ENCODE results near the gene CDK14.
"Not testable (repeated sequence)": the region's sequence is repeated elsewhere in the genome, so short reads cannot be mapped to it uniquely, and the experiment has no call there.

The CDK14 gene

GRCh38 chr7:90763108-90763507 lies 167.0 kb downstream of the CDK14 start:
- DNase-seq, result no peak

GRCh38 chr7:90764848-90765570 lies 168.9 kb downstream of the CDK14 start:
- no peak for DNase-seq

- DNase-seq, result no peak
Observed at GRCh38 chr7:90766814-90767564, 170.9 kb downstream of the CDK14 start.

DNA sequence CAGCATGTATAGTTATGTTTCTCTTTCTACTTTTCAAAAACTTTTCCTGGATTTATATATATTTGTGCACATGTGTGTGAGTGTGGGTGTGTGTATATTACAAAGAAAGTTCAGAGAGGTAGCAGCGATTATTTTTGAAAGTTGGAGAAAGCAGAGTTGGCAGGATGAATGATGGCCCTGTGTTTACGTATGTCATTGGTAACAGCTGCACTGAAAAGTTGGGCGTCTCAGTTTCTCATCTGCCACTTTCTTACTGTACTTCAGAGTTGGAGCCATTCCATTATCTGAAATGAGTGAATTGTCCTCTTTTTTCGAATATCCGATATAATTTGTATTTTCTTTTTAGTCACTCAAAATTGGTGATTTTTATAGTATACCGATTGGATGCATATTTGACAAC lies 172.2 kb downstream of the CDK14 start:
- no peak for DNase-seq

DNA sequence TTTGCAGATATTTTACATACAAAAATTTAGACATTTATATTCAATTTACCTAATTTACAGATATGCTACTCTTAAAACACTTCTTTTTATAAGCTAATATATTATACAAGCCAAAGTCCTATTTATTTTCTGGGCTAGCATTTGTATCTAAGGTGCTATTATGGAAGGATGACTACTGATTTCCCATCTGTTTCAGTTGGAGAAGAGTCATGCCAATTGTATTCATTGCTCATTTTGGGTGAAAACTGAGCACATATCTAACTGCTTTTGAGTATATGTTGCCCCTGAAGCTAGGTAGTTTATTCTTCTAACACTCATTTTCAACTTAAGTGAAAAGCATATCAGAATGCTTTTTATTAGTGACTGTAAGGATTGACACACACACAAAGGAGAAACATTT lies 172.9 kb downstream of the CDK14 start:
- no peak for DNase-seq

GRCh38 chr7:90769566-90769965 lies 173.4 kb downstream of the CDK14 start:
- DNase-seq, result not testable (repeated sequence)

DNA sequence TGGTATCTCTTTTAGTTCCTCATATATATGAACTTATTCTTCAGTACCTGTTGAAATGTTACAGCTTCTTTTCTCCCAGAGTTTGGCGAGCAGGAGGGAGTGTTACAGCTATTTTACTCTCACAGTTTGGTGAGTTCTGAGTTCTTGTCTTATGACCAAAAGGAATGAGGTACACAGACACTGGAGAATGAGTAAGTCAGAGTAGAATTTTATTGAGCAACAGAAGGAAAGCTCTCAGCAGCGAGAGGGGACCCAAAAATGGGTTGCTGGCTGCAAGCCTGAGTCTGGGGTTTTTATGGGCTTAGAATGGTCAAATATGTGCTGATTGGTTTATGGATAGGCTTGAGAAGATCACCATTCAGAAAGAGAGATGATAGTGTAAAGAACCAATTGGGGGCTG lies 175.2 kb downstream of the CDK14 start:
- no peak for DNase-seq

DNA sequence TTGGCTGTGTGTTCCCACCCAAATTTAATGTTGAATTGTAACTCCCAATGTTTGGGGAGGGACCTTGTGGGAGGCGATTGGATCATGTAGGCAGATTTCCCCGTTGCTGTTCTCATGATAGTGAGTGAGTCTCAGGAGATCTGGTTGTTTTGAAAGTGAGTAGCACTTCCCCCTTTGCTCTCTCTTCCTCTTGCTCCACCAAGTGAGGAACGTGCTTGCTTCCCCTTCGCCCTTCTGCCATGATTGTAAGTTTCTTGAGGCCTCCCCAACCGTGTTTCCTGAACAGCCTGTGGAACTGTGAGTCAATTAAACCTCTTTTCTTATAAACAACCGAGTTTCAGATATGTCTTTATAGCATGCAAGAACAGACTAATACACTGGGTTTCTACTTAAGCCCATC lies 176.3 kb downstream of the CDK14 start:
- DNase-seq, result no peak

- DNase-seq, result no peak
Observed at GRCh38 chr7:90773269-90773668, 177.1 kb downstream of the CDK14 start.

GRCh38 chr7:90774706-90775105 lies 178.6 kb downstream of the CDK14 start:
- no peak for DNase-seq

DNA sequence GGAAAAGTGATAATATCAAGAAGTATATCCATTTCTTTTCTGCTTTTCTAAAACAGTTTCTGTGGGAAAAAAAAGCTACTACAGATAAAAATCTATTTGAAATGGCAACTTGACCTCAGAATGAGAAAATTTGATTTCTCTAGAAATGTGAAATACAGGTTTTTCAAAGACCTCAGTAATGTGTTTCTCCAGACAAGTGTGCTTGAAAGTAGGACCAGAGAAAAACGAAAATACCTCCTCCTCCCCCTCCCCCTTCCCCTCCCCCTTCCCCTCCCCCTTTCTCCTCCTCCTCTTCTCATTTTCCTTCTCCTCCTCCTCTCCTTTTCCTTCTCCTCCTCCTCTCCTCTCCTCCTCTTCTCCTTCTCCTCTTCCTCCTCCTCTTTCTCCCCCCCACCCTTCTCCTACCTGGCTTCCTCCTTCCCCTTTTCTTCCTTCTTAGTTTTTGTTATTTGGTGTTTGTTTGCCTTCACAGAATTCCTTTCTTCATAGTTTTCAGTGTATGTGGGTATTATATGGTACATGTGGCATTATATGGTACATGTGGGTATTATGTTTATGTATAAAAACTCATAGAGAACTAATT lies 179.4 kb downstream of the CDK14 start:
- no peak for DNase-seq

- no peak for DNase-seq
Observed at GRCh38 chr7:90777041-90777440, 180.9 kb downstream of the CDK14 start.

GRCh38 chr7:90777465-90777864 lies 181.3 kb downstream of the CDK14 start:
- DNase-seq, result no peak

DNA sequence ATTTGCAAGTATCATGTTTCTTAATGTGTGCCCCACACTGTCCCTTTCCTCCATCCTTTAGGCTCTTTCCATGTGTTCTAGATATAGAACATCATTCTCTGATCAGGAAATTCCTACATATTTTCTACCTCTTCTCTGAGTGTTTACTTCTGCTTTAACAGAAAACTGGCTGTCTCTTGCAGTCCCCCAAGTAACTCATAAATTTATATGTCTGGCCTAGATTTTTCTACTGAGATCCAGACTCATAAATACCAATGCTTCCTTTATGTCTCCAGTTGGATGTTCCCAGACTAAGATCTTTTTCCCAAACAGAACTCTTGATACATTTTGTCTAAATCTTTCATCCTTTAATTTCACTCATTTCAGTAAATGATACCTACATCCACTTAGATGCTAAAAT lies 181.8 kb downstream of the CDK14 start:
- DNase-seq, result no peak

- DNase-seq, result no peak
Observed at GRCh38 chr7:90788052-90788451, 191.9 kb downstream of the CDK14 start.

- no peak for DNase-seq
Observed at GRCh38 chr7:90789736-90790306, 193.7 kb downstream of the CDK14 start.

GRCh38 chr7:90791596-90791995 lies 195.5 kb downstream of the CDK14 start:
- no peak for DNase-seq

DNA sequence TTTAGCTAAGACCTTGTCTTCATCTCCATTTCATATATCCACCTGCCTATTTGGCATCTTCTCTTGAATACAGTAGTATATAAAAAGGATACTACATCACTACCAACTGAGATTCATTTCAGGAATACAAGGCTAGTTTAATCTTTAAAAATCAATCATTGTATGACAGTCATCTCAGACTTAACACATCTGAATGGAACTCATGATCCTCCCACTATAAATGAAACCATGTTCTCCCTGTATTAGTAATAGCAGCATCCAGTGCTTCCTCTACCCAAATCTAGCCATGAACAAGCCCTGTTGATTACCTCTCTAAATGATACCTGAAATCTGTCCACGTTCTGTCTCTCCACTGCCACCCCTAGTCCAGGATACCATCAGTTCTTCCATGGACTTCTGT lies 196.2 kb downstream of the CDK14 start:
- DNase-seq, result no peak

DNA sequence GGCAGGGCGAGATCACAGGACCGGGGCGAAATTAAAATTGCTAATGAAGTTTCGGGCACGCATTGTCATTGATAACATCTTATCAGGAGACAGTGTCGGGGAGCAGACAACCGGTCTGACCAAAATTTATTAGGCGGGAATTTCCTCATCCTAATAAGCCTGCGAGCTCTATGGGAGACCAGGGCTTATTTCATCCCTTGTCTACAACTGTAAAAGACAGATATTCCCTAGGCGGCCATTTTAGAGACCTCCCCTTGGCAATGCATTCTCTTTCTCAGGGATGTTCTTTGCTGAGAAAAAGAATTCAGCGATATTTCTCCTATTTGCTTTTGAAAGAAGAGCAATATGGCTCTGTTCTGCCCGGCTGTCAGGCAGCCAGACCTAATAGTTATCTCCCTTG lies 198.1 kb downstream of the CDK14 start:
- DNase-seq, result not testable (repeated sequence)

- no peak for DNase-seq
Observed at GRCh38 chr7:90797596-90797995, 201.5 kb downstream of the CDK14 start.

DNA sequence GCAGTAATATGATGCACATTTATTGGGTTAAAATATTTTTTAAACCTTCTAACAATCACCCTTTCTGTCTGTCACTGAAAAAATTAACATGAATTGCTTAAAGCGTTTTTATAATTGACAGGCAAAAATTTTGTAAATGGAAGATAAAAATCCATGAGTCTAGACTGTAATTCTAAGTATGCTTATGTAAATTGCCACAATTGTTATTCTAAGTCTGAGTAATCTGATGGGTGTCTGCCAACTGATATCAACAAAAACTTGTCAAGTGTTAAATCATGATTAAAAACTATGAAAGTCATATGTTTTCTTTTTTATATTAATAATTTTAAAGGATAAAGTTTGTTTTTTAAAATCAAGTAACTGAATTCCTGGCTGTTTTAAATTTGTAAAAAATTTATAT lies 208.2 kb downstream of the CDK14 start:
- DNase-seq, result no peak

- DNase-seq, result not testable (repeated sequence)
Observed at GRCh38 chr7:90815552-90815951, 219.4 kb downstream of the CDK14 start.

GRCh38 chr7:90816511-90817142 lies 220.5 kb downstream of the CDK14 start:
- DNase-seq, result no peak

Measured in NCI-H2081 treated with DMSO at 0.1 percent for 48 hours (cell line).